ENCODE data around the gene VWA5B2. TPM values are rescaled to one million over a fixed set of nuclear protein-coding genes. Genes with fewer than 3 reads are reported as not detected.

The VWA5B2 gene
- total and polyA plus RNA-seq, 11 donors: 0.11 TPM; not detected in 10

DNA sequence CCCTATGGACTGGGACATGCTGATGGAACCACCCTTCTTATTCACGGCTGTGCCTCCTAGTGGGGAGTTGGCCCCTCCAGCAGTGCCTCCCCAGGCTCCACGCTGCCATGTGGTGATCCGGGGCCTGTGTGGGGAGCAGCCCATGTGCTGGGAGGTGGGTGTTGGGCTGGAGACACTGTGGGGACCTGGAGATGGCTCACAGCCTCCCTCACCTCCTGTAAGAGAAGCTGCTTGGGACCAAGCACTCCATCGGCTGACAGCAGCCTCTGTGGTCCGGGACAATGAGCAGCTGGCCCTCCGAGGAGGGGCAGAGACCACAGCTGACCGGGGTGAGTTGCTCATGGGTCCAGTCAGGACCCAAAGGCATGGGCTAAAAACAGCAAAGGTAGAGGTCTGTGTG, 10.3 kb downstream of the VWA5B2 start:
- ATAC-seq: no peak
- H3K36me3 ChIP-seq: peaks cover 0 to 30% (median 26%) of the 10 kb centered on the region in 9 donors
- no peak for DNase-seq
- WGBS, 4 donors: 73 to 77% (median 76%) methylated on average over 7 of the region's 7 CpGs
- no peak overlapping the region for H3K27ac ChIP-seq
- intact Hi-C loops (cut with DNase I): loop anchor here in 7 of 10 donors (5.0 to 10.0 kb wide), 9 partner anchors 45 to 345 kb away; partner anchors contain the start of genes ABCC5 (in 2 of the 7), ABCF3 (in 1 of the 7) and DVL3 (in 1 of the 7)
- no peak overlapping the region for H3K4me3 ChIP-seq
- H3K9me3 ChIP-seq: no peaks in the 10 kb centered on the region
- H3K4me1 ChIP-seq: peaks cover 0 to 8% (median 5%) of the 10 kb centered on the region in 12 donors
- TF ChIP-seq, protein P1, sequence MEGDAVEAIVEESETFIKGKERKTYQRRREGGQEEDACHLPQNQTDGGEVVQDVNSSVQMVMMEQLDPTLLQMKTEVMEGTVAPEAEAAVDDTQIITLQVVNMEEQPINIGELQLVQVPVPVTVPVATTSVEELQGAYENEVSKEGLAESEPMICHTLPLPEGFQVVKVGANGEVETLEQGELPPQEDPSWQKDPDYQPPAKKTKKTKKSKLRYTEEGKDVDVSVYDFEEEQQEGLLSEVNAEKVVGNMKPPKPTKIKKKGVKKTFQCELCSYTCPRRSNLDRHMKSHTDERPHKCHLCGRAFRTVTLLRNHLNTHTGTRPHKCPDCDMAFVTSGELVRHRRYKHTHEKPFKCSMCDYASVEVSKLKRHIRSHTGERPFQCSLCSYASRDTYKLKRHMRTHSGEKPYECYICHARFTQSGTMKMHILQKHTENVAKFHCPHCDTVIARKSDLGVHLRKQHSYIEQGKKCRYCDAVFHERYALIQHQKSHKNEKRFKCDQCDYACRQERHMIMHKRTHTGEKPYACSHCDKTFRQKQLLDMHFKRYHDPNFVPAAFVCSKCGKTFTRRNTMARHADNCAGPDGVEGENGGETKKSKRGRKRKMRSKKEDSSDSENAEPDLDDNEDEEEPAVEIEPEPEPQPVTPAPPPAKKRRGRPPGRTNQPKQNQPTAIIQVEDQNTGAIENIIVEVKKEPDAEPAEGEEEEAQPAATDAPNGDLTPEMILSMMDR (IDR thresholded peaks at IDR 0.05): no peak
- no peak for TF ChIP-seq POLR2A (IDR thresholded peaks at IDR 0.05)
- H3K27me3 ChIP-seq: peaks cover 0 to 7% (median 0%) of the 10 kb centered on the region in 9 donors

DNA sequence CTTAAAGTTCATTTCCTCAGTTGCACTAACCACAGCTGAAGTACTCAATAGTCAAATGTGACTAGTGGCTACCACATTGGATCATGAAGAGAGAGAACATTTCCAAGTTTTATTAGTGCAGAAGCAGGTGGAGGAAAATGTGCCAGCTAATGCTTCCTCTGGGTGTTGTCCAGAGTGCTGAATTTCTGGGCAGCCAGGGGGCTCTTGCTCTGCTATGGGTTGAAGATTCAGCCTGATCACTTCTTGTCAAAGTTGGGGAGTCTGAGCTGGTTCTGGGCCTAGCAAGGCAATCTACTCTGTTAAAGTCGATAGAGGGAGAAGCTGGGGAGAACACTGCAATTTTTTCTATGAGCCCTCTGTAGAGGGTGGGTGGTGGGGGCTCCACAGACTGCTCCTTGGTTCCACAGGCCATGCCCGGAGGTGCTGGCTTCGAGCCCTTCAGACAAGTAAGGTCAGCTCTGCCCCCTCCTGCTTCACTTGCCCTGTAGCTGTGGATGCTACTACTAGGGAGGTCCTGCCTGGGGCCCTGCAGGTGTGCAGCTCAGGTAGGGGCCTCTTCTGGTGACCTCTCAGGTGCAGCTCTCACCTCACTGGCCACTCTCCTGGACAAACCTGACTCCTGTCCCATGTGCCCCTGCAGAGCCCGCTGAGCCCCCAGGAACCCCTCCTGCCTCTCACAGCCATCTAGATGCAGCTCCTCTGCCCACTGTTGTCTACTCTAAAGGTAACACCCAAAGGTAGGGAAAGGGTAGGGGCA, 11.2 kb downstream of the VWA5B2 start:
- peaks cover 0 to 8% (median 5%) of the 10 kb centered on the region in 12 donors for H3K4me1 ChIP-seq
- ATAC-seq: no peak

DNA sequence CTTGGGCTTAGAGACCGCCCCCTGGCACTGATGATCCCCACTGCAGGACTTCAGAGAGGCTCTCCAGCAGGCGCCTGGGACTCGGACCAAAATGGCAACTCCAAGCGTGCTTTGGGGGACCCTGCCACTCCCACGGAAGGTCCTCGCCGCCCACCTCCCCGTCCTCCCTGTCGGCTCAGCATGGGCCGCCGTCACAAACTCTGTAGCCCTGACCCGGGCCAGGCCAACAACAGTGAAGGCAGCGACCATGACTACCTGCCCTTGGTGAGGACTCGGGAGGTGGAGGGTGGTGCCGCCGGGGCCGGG, 11.7 kb downstream of the VWA5B2 start:
- ATAC-seq (peak in 2 of 4 donors; percentile 4 to 6), DNase-seq (no peak)
- intact Hi-C loops (cut with DNase I): loop anchor here in 7 of 10 donors (5.0 to 10.0 kb wide), 8 partner anchors 46 to 346 kb away; partner anchors contain the start of genes ABCC5 (in 2 of the 7), ABCF3 (in 1 of the 7) and DVL3 (in 1 of the 7)
- no peak overlapping the region for H3K4me3 ChIP-seq
- WGBS, 4 donors: 26 to 54% (median 30%) methylated on average over 5 to 17 of the region's 17 CpGs
- H3K27me3 ChIP-seq: peaks cover 0 to 7% (median 0%) of the 10 kb centered on the region in 9 donors
- H3K36me3 ChIP-seq: peaks cover 0 to 42% (median 35%) of the 10 kb centered on the region in 9 donors
- peaks cover 0 to 8% (median 5%) of the 10 kb centered on the region in 12 donors for H3K4me1 ChIP-seq
- no peaks in the 10 kb centered on the region for H3K9me3 ChIP-seq
- no peak overlapping the region for H3K27ac ChIP-seq
- TF ChIP-seq, protein P1 (IDR thresholded peaks at IDR 0.05): no peak
- no peak for TF ChIP-seq POLR2A (IDR thresholded peaks at IDR 0.05)

More for the DNA sequence above, 11.2 kb downstream of the VWA5B2 start:
- peaks cover 0 to 39% (median 35%) of the 10 kb centered on the region in 9 donors for H3K36me3 ChIP-seq
- intact Hi-C loops (cut with DNase I): loop anchor here in 7 of 10 donors (5.0 to 10.0 kb wide), 8 partner anchors 46 to 346 kb away; partner anchors contain the start of genes ABCC5 (in 2 of the 7), ABCF3 (in 1 of the 7) and DVL3 (in 1 of the 7)
- H3K9me3 ChIP-seq: no peaks in the 10 kb centered on the region
- TF ChIP-seq, protein P1 (IDR thresholded peaks at IDR 0.05): no peak
- TF ChIP-seq POLR2A (IDR thresholded peaks at IDR 0.05): no peak
- DNase-seq: no peak
- H3K27ac ChIP-seq: no peak overlapping the region
- no peak overlapping the region for H3K4me3 ChIP-seq
- WGBS, 4 donors: 69 to 79% (median 75%) methylated on average over 3 to 4 of the region's 4 CpGs
- peaks cover 0 to 7% (median 0%) of the 10 kb centered on the region in 9 donors for H3K27me3 ChIP-seq
